ENCODE measurements around the gene DYNC2LI1.

DNA sequence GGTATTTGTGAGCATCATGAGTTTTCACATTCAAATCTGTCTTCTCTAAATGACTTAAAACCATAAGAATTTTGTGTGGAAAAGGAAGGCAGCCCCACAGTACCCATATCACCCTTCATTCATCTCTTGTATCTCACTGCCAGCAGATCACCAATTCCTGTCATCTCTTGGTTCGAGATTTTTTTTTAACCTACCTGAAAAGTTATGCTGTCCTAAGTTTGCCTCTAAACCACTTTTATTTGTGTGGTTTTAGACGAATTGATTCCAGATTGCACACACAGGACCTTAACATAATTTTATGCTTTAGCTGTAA lies 32.8 kb downstream of the DYNC2LI1 start:
- TF ChIP-seq, protein P1, sequence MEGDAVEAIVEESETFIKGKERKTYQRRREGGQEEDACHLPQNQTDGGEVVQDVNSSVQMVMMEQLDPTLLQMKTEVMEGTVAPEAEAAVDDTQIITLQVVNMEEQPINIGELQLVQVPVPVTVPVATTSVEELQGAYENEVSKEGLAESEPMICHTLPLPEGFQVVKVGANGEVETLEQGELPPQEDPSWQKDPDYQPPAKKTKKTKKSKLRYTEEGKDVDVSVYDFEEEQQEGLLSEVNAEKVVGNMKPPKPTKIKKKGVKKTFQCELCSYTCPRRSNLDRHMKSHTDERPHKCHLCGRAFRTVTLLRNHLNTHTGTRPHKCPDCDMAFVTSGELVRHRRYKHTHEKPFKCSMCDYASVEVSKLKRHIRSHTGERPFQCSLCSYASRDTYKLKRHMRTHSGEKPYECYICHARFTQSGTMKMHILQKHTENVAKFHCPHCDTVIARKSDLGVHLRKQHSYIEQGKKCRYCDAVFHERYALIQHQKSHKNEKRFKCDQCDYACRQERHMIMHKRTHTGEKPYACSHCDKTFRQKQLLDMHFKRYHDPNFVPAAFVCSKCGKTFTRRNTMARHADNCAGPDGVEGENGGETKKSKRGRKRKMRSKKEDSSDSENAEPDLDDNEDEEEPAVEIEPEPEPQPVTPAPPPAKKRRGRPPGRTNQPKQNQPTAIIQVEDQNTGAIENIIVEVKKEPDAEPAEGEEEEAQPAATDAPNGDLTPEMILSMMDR (IDR thresholded peaks at IDR 0.05; ENCODE audit: insufficient read depth, low read depth, low read length): no peak
- no peak for TF ChIP-seq EZH2 (IDR thresholded peaks at IDR 0.05; ENCODE audit: insufficient read depth, low read length)
